ENCODE measurements around the gene USP10. TPM values are rescaled to one million over a fixed set of nuclear protein-coding genes. Genes with fewer than 3 reads are reported as not detected.

Gene USP10
- total RNA-seq, 1 experiment from 2014 or later = 53.9 TPM

DNA sequence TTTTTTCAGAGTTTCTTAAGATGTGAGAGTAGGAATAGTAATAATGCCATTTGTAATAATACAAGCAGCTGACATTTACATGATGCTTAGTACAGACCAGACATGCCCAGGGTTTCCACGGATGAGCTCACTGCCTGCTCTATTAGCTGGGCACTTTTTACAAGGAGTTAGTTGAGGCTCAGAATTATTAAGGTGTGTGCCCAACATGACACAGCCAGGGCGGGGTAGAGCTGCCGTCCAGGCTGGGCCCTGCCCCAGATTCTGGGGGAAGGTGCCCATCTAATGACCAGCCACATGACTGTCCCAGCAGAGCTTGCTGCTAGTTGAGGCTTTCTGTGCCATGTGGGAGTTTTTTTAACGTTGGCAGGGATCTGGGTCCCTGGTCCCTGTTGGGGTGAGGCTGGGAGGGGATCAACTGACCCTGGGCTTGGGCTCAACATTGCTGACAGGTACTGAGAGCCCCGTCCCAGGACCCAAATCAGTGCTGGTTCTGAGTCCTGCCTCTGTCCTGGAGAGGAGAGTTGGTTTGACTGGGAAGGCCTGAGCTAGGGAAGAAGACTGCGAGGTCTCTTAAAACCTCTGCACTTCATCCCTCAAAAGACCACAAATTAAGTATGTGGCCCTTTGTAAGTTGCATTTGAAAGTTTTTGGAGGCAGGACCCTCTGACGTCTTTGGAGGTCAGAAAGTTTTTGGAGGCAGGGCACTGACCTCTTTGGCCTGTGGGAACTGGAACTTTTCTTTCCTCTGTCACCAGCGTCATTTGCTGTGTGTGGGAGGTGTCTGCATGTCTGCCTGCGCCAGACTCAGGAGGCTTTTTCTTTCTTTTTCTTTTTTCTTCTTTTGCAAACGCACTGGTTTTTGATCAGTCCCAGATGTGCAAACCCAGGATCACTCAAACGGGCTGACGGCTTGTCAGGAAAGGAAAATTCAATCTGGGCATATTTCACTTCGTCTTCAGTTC, 122.2 kb downstream of the USP10 start:
- DNase-seq (ENCODE audit: low spot score) = no peak

- DNase-seq (ENCODE audit: low spot score) = no peak
Measured at GRCh38 chr16:84822990-84823389, 123.2 kb downstream of the USP10 start.

- no peak for DNase-seq (ENCODE audit: low spot score)
Measured at GRCh38 chr16:84823484-84823883, 123.7 kb downstream of the USP10 start.

DNA sequence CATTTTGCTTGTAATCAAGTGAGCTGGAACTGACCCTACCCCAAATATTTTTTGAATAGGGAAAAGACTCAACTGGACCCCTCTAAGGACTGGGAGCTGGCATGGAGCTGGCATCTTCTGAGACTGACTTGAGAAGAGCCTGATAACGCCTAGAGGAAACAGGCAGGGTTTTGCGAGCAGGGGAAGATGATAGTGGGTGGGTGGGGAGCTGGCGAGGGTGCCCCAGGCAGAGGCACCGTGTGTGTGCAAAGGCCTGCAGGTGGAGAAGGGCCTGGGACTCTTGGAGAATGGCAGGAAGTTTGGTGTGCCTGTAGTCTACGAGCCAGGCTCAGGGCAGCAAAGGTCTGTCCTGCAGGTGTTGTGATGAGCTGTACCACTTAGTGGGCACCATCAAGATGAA, 124.1 kb downstream of the USP10 start:
- DNase-seq (ENCODE audit: low spot score) = no peak

DNA sequence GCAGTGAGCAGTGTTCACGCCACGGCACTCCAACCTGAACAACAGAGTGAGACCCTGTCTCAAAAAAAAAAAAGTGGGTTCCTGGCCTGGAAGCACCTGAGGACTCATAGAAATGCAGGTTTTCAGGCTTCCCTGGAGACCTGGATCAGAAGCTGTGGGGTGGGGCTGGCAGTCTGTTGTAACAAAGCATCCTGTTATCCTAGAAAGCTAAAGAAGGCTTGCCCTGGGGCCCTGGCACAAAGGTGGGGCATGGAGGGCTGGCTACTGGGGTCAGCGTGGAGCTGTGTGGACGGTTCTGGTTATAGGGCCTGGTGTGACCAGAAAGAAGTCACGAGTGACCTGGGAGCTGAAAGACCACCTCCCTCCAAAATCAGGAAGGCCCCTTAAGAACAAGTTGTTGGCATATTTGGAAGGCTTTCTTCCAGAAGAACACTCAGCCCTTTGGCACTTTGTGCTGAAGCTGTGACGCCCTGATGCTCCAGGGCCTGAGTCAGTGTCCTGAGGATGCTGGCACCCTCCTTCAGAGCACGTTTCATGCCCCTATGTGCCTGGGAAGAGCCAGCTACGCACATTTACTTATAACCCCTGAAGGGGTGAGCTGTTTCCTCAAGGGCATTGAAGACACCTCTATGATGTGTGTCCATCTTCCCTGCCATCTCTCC, 126.2 kb downstream of the USP10 start:
- no peak for DNase-seq (ENCODE audit: low spot score)

DNA sequence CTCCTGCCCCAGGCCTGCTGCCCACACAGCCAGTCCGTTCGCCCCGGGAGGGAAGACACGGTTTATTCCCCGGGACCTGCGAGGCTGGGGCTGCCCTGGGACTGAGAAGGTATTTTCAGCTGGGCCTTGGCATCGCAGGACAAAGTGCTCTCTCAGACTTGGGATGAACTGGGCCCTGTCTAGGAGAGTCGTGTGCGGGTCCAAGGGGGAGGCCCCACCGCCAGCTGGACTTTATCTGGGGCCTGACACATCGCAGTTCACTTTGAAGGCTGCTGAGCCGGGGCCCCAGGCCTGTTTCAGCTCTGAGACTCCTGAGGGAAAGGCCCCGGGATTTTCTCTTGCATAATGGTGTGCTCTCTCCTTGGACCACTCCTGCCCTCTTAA, 126.8 kb downstream of the USP10 start:
- DNase-seq (ENCODE audit: low spot score) = no peak

DNA sequence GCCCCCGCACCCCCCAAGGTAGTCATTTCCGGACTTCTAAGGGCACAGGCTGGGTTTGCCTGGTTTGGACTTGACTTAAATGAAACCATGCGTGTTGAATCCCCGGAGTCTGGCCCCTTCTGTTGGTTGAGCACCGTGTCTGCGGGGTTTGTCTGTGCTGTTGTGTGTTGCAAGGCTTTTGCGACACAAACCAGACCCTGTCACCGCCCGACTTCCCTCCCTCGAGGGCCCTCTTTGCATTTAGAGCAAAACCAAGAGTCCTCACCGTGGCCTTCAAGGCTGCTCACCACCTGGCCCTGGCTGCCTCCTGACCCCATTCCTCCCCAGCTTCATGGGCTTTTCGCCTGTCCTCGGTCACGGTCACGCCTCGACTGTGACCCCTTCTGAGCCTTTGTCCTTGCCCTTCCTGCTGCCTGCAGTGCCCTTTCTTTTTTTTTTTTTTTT, 127.4 kb downstream of the USP10 start:
- no peak for DNase-seq (ENCODE audit: low spot score)

- DNase-seq (ENCODE audit: low spot score) = no peak
Measured at GRCh38 chr16:84827897-84828296, 128.1 kb downstream of the USP10 start.

DNA sequence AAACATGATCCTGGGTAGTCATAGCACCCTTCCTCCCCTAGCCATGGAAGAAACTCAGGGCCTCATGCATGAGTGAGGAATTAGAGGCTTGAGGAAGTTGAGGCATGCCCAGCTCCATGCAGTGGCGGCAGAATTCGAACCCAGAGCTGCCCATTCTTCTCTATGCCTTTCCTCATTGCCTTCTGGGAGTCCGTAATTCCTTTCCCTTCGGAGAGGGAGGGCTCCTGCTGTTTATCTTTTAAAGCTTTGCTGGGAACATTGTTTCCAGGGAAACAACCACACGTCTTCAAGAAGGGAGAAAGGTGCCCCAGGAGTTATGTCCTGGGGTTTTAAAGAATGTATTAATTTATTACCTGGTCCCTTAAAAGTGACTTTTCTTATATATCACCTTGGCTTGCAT, 128.5 kb downstream of the USP10 start:
- no peak for DNase-seq (ENCODE audit: low spot score)

Other genes starting within 250 kb of the USP10 start
- gene MEAK7, start 195.3 kb upstream of the USP10 start, total RNA-seq (2014; rRNA removed; shearing (Covaris generic)) = 7.4 and 11.3 TPM in 2 replicates
- gene COTL1, start 81.9 kb upstream of the USP10 start, total RNA-seq (2014; rRNA removed; shearing (Covaris generic)) = 105 and 121 TPM in 2 replicates
- 64.9 and 70.1 TPM in 2 replicates for gene KLHL36, start 51.5 kb upstream of the USP10 start, total RNA-seq (2014; rRNA removed; shearing (Covaris generic))
- gene CRISPLD2, start 120.0 kb downstream of the USP10 start, total RNA-seq (2014; rRNA removed; shearing (Covaris generic)) = 0.74 and 0.78 TPM in 2 replicates

Measured in HT-29 (cell line).